B cell (primary cell): ENCODE results near the gene ADCY2. TPM values are rescaled to one million over a fixed set of nuclear protein-coding genes. Genes with fewer than 3 reads are reported as not detected.

Experiments
- ATAC-seq: fragments of 200-7000 bp; cut with Tn5 transposase; one replicate; pipeline ENCODE4 v1.10.0; 2021; ENCODE audit warnings: low read depth, mild to moderate bottlenecking, moderate number of reproducible peaks, moderate library complexity
- CTCF ChIA-PET: fragments of 350-600 bp; sonication (Branson Sonifier 250); formaldehyde crosslinking; loops from one replicate; lab custom pipeline; 2021; ENCODE audit warnings: antibody characterized with exemption, inconsistent platforms; lab: Charles Lee
- POLR2A ChIA-PET: fragments of 350-600 bp; sonication (Branson Sonifier 250); formaldehyde crosslinking; loops from one replicate; lab custom pipeline; 2021; ENCODE audit warnings: antibody characterized with exemption; lab: Charles Lee
- DNase-seq: peaks from one replicate; pipeline ENCODE4 v3.0.0; 2013
- H2AFZ ChIP-seq: 2 replicates; pipeline ENCODE4 v1.6.1; 2012; ENCODE audit warnings: mild to moderate bottlenecking, low read depth, low read length; ENCODE audit not compliant: insufficient read depth, poor library complexity, severe bottlenecking
- H3K27ac ChIP-seq, 2 donors: 1 replicate in 1 of 2; 2 replicates in 1 of 2; pipeline ENCODE4 v1.5.1; 2012 to 2013; ENCODE audit warnings: low read length in 2 of 2, mild to moderate bottlenecking in 2 of 2, moderate library complexity in 1 of 2
- H3K27me3 ChIP-seq, 4 experiments: fragments of 200-600 bp in 1 of 4; sonication (generic) in 1 of 4; replicated peaks in 1 of 4; 1 replicate in 2 of 4; 2 replicates in 2 of 4; pipeline versions ENCODE4 v1.6.1 to v1.7.0; 2013 to 2016; ENCODE audit warnings: low read length in 3 of 4, mild to moderate bottlenecking in 2 of 4, mixed read lengths in 1 of 4, moderate library complexity in 1 of 4; ENCODE audit not compliant: insufficient read depth in 4 of 4, control insufficient read depth in 3 of 4; ENCODE audit errors: control extremely low read depth in 1 of 4
- H3K36me3 ChIP-seq, 2 experiments: replicated peaks in 1 of 2; 1 replicate in 1 of 2; 2 replicates in 1 of 2; pipeline versions ENCODE4 v1.6.1 to v1.7.1; 2013; ENCODE audit warnings: low read length in 1 of 2; ENCODE audit not compliant: insufficient read depth in 2 of 2, control insufficient read depth in 1 of 2; ENCODE audit errors: control extremely low read depth in 1 of 2, extremely low read depth in 1 of 2
- H3K4me1 ChIP-seq, 2 donors: fragments of 200-600 bp in 1 of 2; sonication (generic) in 1 of 2; 1 replicate in 1 of 2; 2 replicates in 1 of 2; pipeline versions ENCODE4 v1.5.1 to v1.6.1; 2013 to 2017; ENCODE audit warnings: low read length in 2 of 2; ENCODE audit not compliant: control insufficient read depth in 2 of 2, insufficient read depth in 2 of 2
- H3K4me2 ChIP-seq: replicated peaks from 2 replicates; pipeline ENCODE3; 2012; ENCODE audit warnings: mild to moderate bottlenecking, low read depth, low read length; ENCODE audit not compliant: poor library complexity, severe bottlenecking
- H3K4me3 ChIP-seq, 5 experiments: fragments of 200-600 bp in 1 of 5; sonication (generic) in 1 of 5; 1 replicate in 3 of 5; 2 replicates in 2 of 5; pipeline versions ENCODE4 v1.5.1 to v1.7.0; 2011 to 2016; ENCODE audit warnings: low read length in 4 of 5, mild to moderate bottlenecking in 4 of 5, low read depth in 2 of 5, control low read depth in 1 of 5, moderate library complexity in 1 of 5; ENCODE audit not compliant: insufficient read depth in 1 of 5; ENCODE audit errors: control extremely low read depth in 1 of 5, extremely low read depth in 1 of 5
- H3K79me2 ChIP-seq: fragments of 200-600 bp; sonication (generic); one replicate; pipeline ENCODE4 v1.6.0; 2016; ENCODE audit warnings: low read length; ENCODE audit not compliant: control insufficient read depth, insufficient read depth
- H3K9ac ChIP-seq: fragments of 200-600 bp; sonication (generic); 2 replicates; pipeline ENCODE4 v1.6.1; 2017; ENCODE audit warnings: mild to moderate bottlenecking, low read length, moderate library complexity
- H3K9me3 ChIP-seq, 3 donors: one replicate each; pipeline versions ENCODE4 v1.6.1 to v1.7.1; 2013; ENCODE audit warnings: low read length in 2 of 3; ENCODE audit not compliant: control insufficient read depth in 2 of 3, insufficient read depth in 1 of 3; ENCODE audit errors: control extremely low read depth in 1 of 3
- H4K20me1 ChIP-seq: 2 replicates; pipeline ENCODE4 v1.6.0; 2012; ENCODE audit warnings: mild to moderate bottlenecking, low read length; ENCODE audit not compliant: insufficient read depth, control insufficient read depth, poor library complexity, severe bottlenecking
- H3K27ac Mint-ChIP-seq: one replicate; pipeline ENCODE4 v1.8.0; 2021; ENCODE audit warnings: mixed read lengths
- H3K27me3 Mint-ChIP-seq: one replicate; pipeline ENCODE4 v1.8.0; 2021; ENCODE audit warnings: mixed read lengths
- H3K4me1 Mint-ChIP-seq: one replicate; pipeline ENCODE4 v1.8.0; 2021; ENCODE audit warnings: mixed read lengths
- H3K4me3 Mint-ChIP-seq: one replicate; pipeline ENCODE4 v1.8.0; 2021; ENCODE audit warnings: mixed read lengths
- H3K9me3 Mint-ChIP-seq: one replicate; pipeline ENCODE4 v1.8.0; 2022; ENCODE audit warnings: mixed read lengths; ENCODE audit not compliant: insufficient read depth
- CTCF ChIP-seq: fragments of 200-600 bp; IDR thresholded peaks from one replicate; pipeline ENCODE4 v1.8.0; 2022; ENCODE audit warnings: antibody characterized with exemption, mild to moderate bottlenecking
- EZH2 ChIP-seq: IDR thresholded peaks from 2 replicates; pipeline ENCODE4 v1.6.1; 2012; ENCODE audit warnings: borderline replicate concordance, low read depth, mild to moderate bottlenecking, moderate library complexity, low read length; ENCODE audit not compliant: insufficient read depth, poor library complexity, severe bottlenecking
- WGBS: methylation state at CpG from one replicate; pipeline ENCODE4 v1.1.5; 2013; ENCODE audit warnings: missing lambda C conversion rate; ENCODE audit not compliant: insufficient coverage; 5-methylcytosine and 5-hydroxymethylcytosine counted together
- intact Hi-C: fragments of 100-400 bp; cut with micrococcal nuclease; formaldehyde crosslinking; loops from one replicate; pipeline ENCODE4 v1.10.0; 2022
- polyA plus RNA-seq: library from polyadenylated mRNA; depleted of rRNA; stranded (reverse); fragments of >200 nt; gene quantifications from 2 replicates; pipeline ENCODE4 v1.2.3, GENCODE V29; 2012
- total RNA-seq, 2 donors: library from RNA; stranded (reverse); fragments of 120-200 nt in 1 of 2; gene quantifications; 1 replicate in 1 of 2; 2 replicates in 1 of 2; pipeline versions ENCODE4 v1.2.3 to v1.2.4, GENCODE V29; 2013 to 2022

Gene ADCY2
- total and polyA plus RNA-seq, 2 donors (not counting 1 experiment from before 2014, with no cell fraction given), result not detected

GRCh38 chr5:7529880-7530279 is 133.9 kb downstream of the ADCY2 start:
- CTCF ChIA-PET, result no interaction called here
- no peaks in the 10 kb centered on the region for H3K79me2 ChIP-seq
- DNase-seq (no peak), ATAC-seq (no peak)
- Mint-ChIP-seq H3K9me3 (no peaks in the 10 kb centered on the region), H3K27ac (no peak overlapping the region), H3K27me3 (no peaks in the 10 kb centered on the region), H3K4me3 (no peak overlapping the region), H3K4me1 (no peaks in the 10 kb centered on the region)
- no peak overlapping the region for H3K27ac ChIP-seq
- no peaks in the 10 kb centered on the region for H4K20me1 ChIP-seq
- TF ChIP-seq EZH2, result no peak
- no peak for TF ChIP-seq CTCF
- no peaks in the 10 kb centered on the region for H3K27me3 ChIP-seq
- H3K4me3 ChIP-seq, result no peak overlapping the region
- no peak overlapping the region for H2AFZ ChIP-seq
- H3K4me2 ChIP-seq, result no peak overlapping the region
- intact Hi-C loops, result no loop called here
- H3K36me3 ChIP-seq, result no peaks in the 10 kb centered on the region
- POLR2A ChIA-PET, result no interaction called here
- H3K9me3 ChIP-seq, result peaks cover 0 to 6% (median 0%) of the 10 kb centered on the region in 3 donors
- H3K9ac ChIP-seq, result no peak overlapping the region
- no peaks in the 10 kb centered on the region for H3K4me1 ChIP-seq

GRCh38 chr5:7533941-7534340 is 138.0 kb downstream of the ADCY2 start:
- Histone ChIP-seq H3K4me1 (no peaks in the 10 kb centered on the region), H3K79me2 (no peaks in the 10 kb centered on the region), H3K4me3 (no peak overlapping the region), H3K27me3 (no peaks in the 10 kb centered on the region), H4K20me1 (no peaks in the 10 kb centered on the region), H3K9ac (no peak overlapping the region), H3K9me3 (peaks cover 0 to 3% (median 0%) of the 10 kb centered on the region in 3 donors), H3K27ac (no peak overlapping the region), H3K36me3 (no peaks in the 10 kb centered on the region), H3K4me2 (no peak overlapping the region), H2AFZ (no peak overlapping the region)
- intact Hi-C loops, result no loop called here
- H3K27me3 Mint-ChIP-seq, result no peaks in the 10 kb centered on the region
- whole genome bisulfite sequencing, result 71% methylated on average over 1 of the region's 1 CpG
- ChIA-PET CTCF (no interaction called here), POLR2A (no interaction called here)
- ATAC-seq, result no peak
- TF ChIP-seq CTCF (no peak), EZH2 (no peak)
- no peak for DNase-seq
- H3K9me3 Mint-ChIP-seq, result no peaks in the 10 kb centered on the region
- no peak overlapping the region for H3K4me3 Mint-ChIP-seq
- no peak overlapping the region for H3K27ac Mint-ChIP-seq
- no peaks in the 10 kb centered on the region for H3K4me1 Mint-ChIP-seq
